SK-N-SH (cell line): ENCODE measurements around the gene UCMA.

Source experiments
- CTCF ChIP-seq: fragments of 200-600 bp; sonication (generic); IDR thresholded peaks from 2 replicates; pipeline ENCODE4 v1.6.1; 2017; ENCODE audit warnings: antibody characterized with exemption, mild to moderate bottlenecking, moderate library complexity
- GABPA ChIP-seq: IDR thresholded peaks from 2 replicates; pipeline ENCODE4 v1.4.0; 2012; ENCODE audit warnings: low read depth, mild to moderate bottlenecking
- PBX3 ChIP-seq: IDR thresholded peaks from 2 replicates; pipeline ENCODE4; 2012
- POLR2AphosphoS5 ChIP-seq: IDR thresholded peaks from 2 replicates; pipeline ENCODE4 v1.6.1; 2012; ENCODE audit warnings: low read depth, low read length
- RXRA ChIP-seq: IDR thresholded peaks from 2 replicates; pipeline ENCODE4 v1.4.0; 2012; ENCODE audit warnings: low read depth, mild to moderate bottlenecking, borderline replicate concordance

- TF ChIP-seq POLR2AphosphoS5, result no peak
- TF ChIP-seq RXRA, result no peak
- no peak for TF ChIP-seq CTCF
- TF ChIP-seq GABPA, result no peak
- no peak for TF ChIP-seq PBX3
Observed at GRCh38 chr10:13183625-13184024, 50.5 kb downstream of the UCMA start.
